Endothelial cell (in vitro differentiated cells): Measurements from ENCODE around the gene LARGE1. TPM values are rescaled to one million over a fixed set of nuclear protein-coding genes. Genes with fewer than 3 reads are reported as not detected.

Experiments used
- DNase-seq: peaks from one replicate; pipeline ENCODE4 v3.0.0; 2021; ENCODE audit warnings: low spot score
- H3K27ac Mint-ChIP-seq: one replicate; pipeline ENCODE4 v1.8.0; 2021; ENCODE audit warnings: mixed read lengths, inconsistent platforms; ENCODE audit not compliant: unreplicated experiment
- H3K27me3 Mint-ChIP-seq: one replicate; pipeline ENCODE4 v1.8.0; 2021; ENCODE audit warnings: mild to moderate bottlenecking, moderate library complexity, mixed read lengths, inconsistent platforms; ENCODE audit not compliant: unreplicated experiment
- H3K36me3 Mint-ChIP-seq: one replicate; pipeline ENCODE4 v1.8.0; 2021; ENCODE audit warnings: mild to moderate bottlenecking, low read depth, mixed read lengths, inconsistent platforms; ENCODE audit not compliant: unreplicated experiment
- H3K4me1 Mint-ChIP-seq: one replicate; pipeline ENCODE4 v1.8.0; 2021; ENCODE audit warnings: mild to moderate bottlenecking, mixed read lengths, inconsistent platforms; ENCODE audit not compliant: unreplicated experiment
- H3K4me3 Mint-ChIP-seq: one replicate; pipeline ENCODE4 v1.8.0; 2021; ENCODE audit warnings: mild to moderate bottlenecking, mixed read lengths, inconsistent platforms; ENCODE audit not compliant: unreplicated experiment
- H3K9me3 Mint-ChIP-seq: one replicate; pipeline ENCODE4 v1.8.0; 2021; ENCODE audit warnings: mixed read lengths, inconsistent platforms; ENCODE audit not compliant: unreplicated experiment
- total RNA-seq: library from RNA; stranded (reverse); fragmentation: NEBNext Ultra II Directional; extraction: Animal tissue kit (Norgen Biotek cat#: 25700); gene quantifications from one replicate; pipeline ENCODE4 v1.2.1, GENCODE V29; 2021; ENCODE audit not compliant: unreplicated experiment
- TF ChIP-seq, protein P1 (sequence below): fragments of 200-600 bp; sonication (generic); IDR thresholded peaks from one replicate; pipeline ENCODE4 v1.5.0; 2021; ENCODE audit warnings: antibody characterized with exemption; ENCODE audit not compliant: unreplicated experiment

LARGE1 gene
- total RNA-seq, 1 donor from 2014 or later, result 25.4 TPM

GRCh38 chr22:33871935-33872334, 48.3 kb downstream of the LARGE1 start:
- no peak overlapping the region for H3K27ac Mint-ChIP-seq
- no peaks in the 10 kb centered on the region for H3K9me3 Mint-ChIP-seq

DNA sequence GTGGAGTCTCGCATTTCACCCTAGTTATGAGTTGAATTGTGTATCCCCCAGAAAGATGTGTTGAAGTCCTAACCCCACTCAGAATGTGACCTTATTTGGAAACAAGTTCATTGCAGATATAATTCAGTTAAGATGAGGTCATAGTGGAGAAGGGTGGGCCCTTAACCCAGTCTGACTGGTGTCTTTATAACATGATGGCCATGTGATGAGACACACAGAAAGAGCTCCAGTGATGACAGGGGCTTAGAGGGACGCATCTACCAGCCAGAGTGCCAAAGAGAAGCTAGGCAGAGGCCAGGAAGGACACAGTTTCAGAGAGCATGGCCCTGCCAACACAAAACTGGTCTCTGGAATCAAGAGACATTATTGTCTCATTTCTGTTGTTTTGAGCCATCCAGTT, 50.3 kb downstream of the LARGE1 start:
- no peaks in the 10 kb centered on the region for H3K9me3 Mint-ChIP-seq
- H3K4me3 Mint-ChIP-seq, result no peak overlapping the region
- no peaks in the 10 kb centered on the region for H3K36me3 Mint-ChIP-seq
- no peak overlapping the region for H3K27ac Mint-ChIP-seq
- H3K4me1 Mint-ChIP-seq, result peaks cover 18% of the 10 kb centered on the region
- DNase-seq, result no peak
- peaks cover 4% of the 10 kb centered on the region for H3K27me3 Mint-ChIP-seq
- TF ChIP-seq, protein P1, sequence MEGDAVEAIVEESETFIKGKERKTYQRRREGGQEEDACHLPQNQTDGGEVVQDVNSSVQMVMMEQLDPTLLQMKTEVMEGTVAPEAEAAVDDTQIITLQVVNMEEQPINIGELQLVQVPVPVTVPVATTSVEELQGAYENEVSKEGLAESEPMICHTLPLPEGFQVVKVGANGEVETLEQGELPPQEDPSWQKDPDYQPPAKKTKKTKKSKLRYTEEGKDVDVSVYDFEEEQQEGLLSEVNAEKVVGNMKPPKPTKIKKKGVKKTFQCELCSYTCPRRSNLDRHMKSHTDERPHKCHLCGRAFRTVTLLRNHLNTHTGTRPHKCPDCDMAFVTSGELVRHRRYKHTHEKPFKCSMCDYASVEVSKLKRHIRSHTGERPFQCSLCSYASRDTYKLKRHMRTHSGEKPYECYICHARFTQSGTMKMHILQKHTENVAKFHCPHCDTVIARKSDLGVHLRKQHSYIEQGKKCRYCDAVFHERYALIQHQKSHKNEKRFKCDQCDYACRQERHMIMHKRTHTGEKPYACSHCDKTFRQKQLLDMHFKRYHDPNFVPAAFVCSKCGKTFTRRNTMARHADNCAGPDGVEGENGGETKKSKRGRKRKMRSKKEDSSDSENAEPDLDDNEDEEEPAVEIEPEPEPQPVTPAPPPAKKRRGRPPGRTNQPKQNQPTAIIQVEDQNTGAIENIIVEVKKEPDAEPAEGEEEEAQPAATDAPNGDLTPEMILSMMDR, result no peak

More at GRCh38 chr22:33871935-33872334, 48.3 kb downstream of the LARGE1 start:
- H3K4me1 Mint-ChIP-seq, result peaks cover 35% of the 10 kb centered on the region
- no peaks in the 10 kb centered on the region for H3K36me3 Mint-ChIP-seq
- DNase-seq, result no peak
- H3K4me3 Mint-ChIP-seq, result no peak overlapping the region
- H3K27me3 Mint-ChIP-seq, result peaks cover 4% of the 10 kb centered on the region
- TF ChIP-seq, protein P1, result no peak

DNA sequence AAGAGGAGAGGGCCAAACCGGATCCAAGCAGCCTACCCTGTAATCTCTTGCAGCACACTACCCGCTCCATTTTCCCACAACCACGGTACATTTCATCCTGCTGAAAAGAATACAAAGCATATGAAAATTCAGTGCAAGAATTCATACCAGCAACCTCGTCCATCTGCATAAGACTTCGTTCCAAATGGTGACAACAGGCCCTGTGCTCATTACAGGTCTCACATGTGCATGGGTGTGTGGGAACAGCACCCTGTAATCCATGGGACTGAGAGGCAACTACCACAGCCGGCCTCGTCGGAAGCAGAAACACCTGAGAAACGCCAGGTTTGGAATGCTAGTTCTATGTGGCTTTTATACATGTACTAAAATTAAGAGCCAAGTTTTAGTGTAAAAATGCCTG, 52.3 kb downstream of the LARGE1 start:
- H3K4me1 Mint-ChIP-seq, result peaks cover 2% of the 10 kb centered on the region
- TF ChIP-seq, protein P1, result no peak
- no peak for DNase-seq
- peaks cover 4% of the 10 kb centered on the region for H3K27me3 Mint-ChIP-seq
- no peak overlapping the region for H3K4me3 Mint-ChIP-seq
- H3K27ac Mint-ChIP-seq, result no peak overlapping the region
- H3K36me3 Mint-ChIP-seq, result no peaks in the 10 kb centered on the region
- no peaks in the 10 kb centered on the region for H3K9me3 Mint-ChIP-seq

DNA sequence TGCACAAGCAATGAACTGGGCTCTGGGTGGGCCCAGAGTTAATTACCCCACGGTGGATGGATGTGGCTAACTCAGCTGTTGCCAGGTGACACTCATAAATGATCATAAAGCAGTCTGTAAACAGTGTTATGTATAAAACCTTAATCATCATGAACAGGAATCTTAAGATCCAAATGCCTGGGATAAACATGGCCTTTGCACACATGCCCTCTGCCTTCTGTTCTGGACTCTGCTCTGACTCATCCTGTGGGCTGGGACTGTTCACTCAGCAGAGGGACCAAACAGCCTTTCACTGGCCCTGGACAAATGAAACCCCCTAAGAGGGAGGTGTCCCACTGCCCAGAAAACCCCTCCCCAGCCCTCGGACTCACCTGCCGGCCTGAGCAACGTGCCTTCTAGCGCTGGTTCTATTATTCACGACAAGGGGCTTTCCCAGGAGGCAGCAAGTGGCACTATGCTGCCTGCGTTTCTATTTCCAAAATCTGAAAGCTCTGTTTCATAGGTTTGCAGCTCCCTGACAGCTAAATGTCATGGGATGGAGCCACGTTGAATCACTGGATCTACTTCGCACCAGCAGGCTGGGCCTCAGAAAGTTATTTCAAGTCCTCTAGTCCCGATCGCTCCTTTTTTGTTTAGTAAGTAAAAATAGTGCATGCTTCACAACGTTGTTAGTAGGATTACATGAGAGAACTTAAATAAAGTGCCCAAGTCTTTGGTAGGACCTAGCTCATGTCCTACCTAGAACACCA, 53.0 kb downstream of the LARGE1 start:
- Mint-ChIP-seq H3K4me3 (no peak overlapping the region), H3K4me1 (peaks cover under 1% of the 10 kb centered on the region), H3K27ac (no peak overlapping the region), H3K36me3 (no peaks in the 10 kb centered on the region), H3K27me3 (peaks cover 4% of the 10 kb centered on the region), H3K9me3 (no peaks in the 10 kb centered on the region)
- TF ChIP-seq, protein P1, result no peak
- DNase-seq, result no peak

- DNase-seq, result no peak
- H3K4me1 Mint-ChIP-seq, result no peaks in the 10 kb centered on the region
- H3K9me3 Mint-ChIP-seq, result no peaks in the 10 kb centered on the region
- peaks cover 4% of the 10 kb centered on the region for H3K27me3 Mint-ChIP-seq
- TF ChIP-seq, protein P1, result no peak
- H3K4me3 Mint-ChIP-seq, result no peak overlapping the region
- no peak overlapping the region for H3K27ac Mint-ChIP-seq
- H3K36me3 Mint-ChIP-seq, result no peaks in the 10 kb centered on the region
These were observed 53.8 kb downstream of the LARGE1 start for GRCh38 chr22:33866511-33866910.
